Right kidney (tissue), 9 donors: ENCODE data around the gene KIF26B.
"Not testable (repeated sequence)": the region's sequence is repeated elsewhere in the genome, so short reads cannot be mapped to it uniquely, and the experiment has no call there.

Experiments
- DNase-seq: peaks from one replicate; pipeline ENCODE4 v3.0.0-alpha.2; 2016
- long read RNA-seq, 8 donors: transcript quantifications; one replicate each; lab custom pipeline, GENCODE V29; 2026

Gene KIF26B
- long read RNA-seq, donor 1, partial matches to known transcripts, result 16 of 16 reads
- long read RNA-seq, donor 1, other reads (novel, unspliced or antisense), result 0 of 16 reads
- long read RNA-seq, donor 2, partial matches to known transcripts, result 5 of 6 reads
- long read RNA-seq, donor 2, other reads (novel, unspliced or antisense), result 0 of 6 reads
- long read RNA-seq, donor 3, partial matches to known transcripts, result 6 of 7 reads
- long read RNA-seq, donor 3, other reads (novel, unspliced or antisense), result 0 of 7 reads
- long read RNA-seq, donor 4, partial matches to known transcripts, result 10 of 10 reads
- long read RNA-seq, donor 4, other reads (novel, unspliced or antisense), result 0 of 10 reads
- long read RNA-seq, donor 5, result 0 reads
- long read RNA-seq, donor 6, partial matches to known transcripts, result 47 of 52 reads
- long read RNA-seq, donor 6, other reads (novel, unspliced or antisense), result 5 of 52 reads
- long read RNA-seq, donor 7, partial matches to known transcripts, result 106 of 154 reads
- long read RNA-seq, donor 7, other reads (novel, unspliced or antisense), result 46 of 154 reads
- long read RNA-seq, donor 8, partial matches to known transcripts, result 12 of 13 reads
- long read RNA-seq, donor 8, other reads (novel, unspliced or antisense), result 0 of 13 reads

- DNase-seq, result peak; percentile 89
These were observed at the start of gene KIF26B for GRCh38 chr1:245154429-245155271. TSS of gene KIF26B (plus strand) at chr1:245154985. CDS start at chr1:245155425, 440 bp downstream.

- DNase-seq, result no peak
These were observed 49.7 kb upstream of the KIF26B start for GRCh38 chr1:245105042-245105441.

DNA sequence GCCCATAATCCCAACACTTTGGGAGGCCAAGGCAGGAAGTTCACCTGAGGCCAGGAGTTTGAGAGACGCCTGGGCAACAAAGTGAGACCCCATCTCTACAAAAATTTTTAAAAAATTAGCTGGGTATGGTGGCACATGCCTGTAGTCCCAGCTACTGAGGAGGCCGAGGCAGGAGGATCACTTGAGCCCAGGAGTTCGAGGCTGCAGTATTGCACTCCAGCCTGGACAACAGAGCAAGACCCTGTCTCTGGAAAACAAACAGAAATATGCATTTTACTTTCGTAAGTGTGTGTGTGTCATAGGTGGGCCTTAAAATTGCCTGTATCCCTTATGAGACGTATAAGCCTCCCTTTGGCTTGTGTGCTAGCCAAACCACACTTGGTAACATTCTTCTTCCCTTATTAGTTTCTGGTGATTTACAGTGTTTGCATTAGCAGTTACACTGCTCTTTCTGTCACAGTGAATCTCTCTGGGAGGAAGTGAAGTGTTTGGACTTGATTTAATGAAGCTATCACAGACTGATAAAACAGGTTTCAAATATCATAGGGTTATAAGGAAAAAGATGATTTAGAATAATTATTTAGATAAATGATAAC lies 48.9 kb upstream of the KIF26B start:
- DNase-seq, result no peak

DNA sequence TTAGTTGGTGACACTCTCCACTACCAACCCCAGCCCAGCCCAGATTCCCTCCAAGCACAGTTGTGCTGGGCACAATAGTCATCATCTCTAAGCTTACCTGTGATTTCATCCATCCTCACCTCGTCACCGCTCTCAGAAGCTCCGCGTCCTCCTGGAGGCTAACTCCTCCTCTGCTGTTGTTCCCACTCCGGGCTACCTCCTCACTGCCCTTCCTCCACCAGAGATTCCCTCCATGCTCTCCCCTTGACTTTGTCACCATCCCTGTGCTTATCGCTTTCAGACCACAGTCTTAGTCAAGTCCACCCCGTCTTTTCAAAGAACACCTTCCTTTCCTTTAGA lies 47.0 kb upstream of the KIF26B start:
- no peak for DNase-seq

GRCh38 chr1:245108246-245108645 lies 46.5 kb upstream of the KIF26B start:
- DNase-seq, result no peak

DNA sequence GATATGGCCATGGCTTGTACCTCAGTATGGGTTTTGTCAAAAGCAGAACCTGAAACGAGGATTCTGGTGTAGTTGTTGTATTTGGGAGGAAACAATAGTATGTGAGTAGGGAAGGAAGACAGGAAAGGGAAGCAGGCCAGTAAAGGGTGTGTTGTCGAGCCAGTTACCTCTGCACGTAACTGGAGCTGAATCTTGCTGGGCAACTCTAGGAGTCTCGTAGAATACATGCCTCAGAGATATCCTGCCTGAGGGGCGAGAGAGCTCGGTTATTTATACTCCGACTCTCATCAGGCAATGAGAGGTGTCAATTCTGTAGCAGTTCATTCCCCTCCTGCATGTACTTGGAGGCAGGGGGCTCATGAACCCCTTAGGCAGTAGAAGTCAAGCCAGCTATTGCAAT lies 45.9 kb upstream of the KIF26B start:
- DNase-seq, result no peak

GRCh38 chr1:245110406-245110805 lies 44.4 kb upstream of the KIF26B start:
- no peak for DNase-seq

DNA sequence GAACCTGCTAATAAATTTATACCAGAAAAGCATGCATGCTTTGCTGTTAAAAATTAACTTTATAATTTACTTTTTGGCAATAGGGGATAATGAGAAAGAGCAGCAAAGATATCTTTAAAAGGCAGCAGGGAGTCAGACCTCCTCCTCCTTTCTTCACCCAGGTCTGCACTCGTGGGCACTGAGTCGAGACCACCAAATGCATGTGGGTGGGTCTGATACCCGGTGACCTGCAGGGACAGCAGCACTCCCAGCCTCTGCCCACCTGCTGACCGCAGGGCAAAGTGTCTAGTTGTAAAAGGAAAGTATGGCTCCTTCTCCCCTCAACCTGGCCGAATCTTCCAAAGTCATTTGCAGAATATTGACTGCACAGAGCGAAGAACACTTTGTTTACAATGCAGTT lies 43.7 kb upstream of the KIF26B start:
- no peak for DNase-seq

GRCh38 chr1:245113649-245114048 lies 41.1 kb upstream of the KIF26B start:
- DNase-seq, result no peak

DNA sequence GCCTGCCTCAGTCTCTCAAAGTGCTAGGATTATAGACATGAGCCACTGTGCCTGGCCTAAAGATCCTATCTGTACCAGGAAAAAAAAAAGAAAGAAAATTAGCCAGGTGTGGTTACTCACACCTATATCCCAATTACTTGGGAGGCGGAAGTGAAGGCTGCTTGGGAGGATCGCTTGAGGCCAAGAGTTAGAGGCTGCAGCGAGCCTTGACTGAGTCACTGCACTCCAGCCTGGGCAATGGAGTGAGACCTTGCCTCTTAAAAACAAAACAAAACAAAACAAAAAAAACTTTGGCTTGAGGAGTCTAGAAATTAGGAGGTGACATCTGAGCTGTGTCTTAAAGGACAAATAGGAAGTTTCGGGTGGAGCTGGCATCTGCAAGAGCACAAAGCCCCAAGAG lies 38.7 kb upstream of the KIF26B start:
- no peak for DNase-seq

GRCh38 chr1:245116751-245117150 lies 38.0 kb upstream of the KIF26B start:
- DNase-seq, result no peak

- DNase-seq, result no peak
These were observed 36.7 kb upstream of the KIF26B start for GRCh38 chr1:245118066-245118465.

GRCh38 chr1:245118806-245119205 lies 36.0 kb upstream of the KIF26B start:
- DNase-seq, result no peak

GRCh38 chr1:245121523-245121922 lies 33.3 kb upstream of the KIF26B start:
- DNase-seq, result no peak

DNA sequence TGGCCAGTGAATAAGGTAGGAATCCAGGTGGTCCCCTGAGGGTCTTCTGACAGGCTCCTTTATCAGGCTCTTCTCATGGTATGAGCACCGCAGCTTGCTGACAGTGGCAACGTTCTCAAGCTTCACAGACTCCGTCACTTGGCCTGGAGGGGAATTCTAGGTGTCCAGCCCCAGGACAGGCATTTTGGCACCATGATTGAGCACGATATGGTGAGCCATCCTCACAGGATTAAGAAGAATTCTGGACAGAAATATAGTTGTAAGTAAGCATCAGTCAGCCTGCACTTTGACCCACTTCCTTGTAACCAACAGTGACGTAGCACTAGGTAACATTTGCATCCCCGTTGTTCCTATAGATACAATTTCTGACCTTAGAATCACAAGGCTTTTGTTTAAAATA lies 30.5 kb upstream of the KIF26B start:
- no peak for DNase-seq

GRCh38 chr1:245124644-245125043 lies 30.1 kb upstream of the KIF26B start:
- DNase-seq, result no peak

- no peak for DNase-seq
These were observed 28.3 kb upstream of the KIF26B start for GRCh38 chr1:245126530-245126929.

DNA sequence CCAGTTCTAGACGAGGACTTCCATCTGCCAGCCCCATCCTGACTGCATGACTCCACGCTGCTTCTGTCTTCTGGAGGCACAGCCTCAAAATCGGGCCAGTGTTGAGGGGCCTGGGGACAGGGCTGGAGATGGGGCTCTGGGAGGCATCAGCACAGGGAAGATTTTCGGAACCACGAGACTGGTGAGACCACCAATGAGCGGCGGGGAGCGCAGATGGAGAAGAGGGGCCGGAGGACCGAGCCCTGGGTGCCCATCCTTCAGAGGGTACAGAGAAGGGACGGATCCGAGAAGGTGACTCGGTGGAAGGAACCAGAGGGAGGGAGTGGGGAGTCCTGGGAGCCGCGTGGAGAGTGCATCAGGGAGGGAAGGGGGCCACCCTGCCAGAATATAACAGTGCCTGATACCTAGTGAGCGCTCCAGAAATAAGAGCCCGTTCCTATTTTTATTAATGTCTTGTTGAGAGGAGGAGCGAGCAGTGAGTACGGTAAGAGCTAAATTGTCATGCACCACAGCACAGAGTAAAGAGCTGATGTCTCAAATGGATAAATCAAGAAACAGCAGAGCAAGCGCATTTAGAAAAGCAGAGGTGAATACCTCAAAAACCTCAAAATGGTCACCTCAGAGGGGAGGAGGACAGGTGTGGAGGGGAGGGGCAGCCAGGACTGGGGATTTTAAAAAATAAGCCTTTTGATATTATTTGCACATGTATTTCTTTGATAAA lies 26.2 kb upstream of the KIF26B start:
- no peak for DNase-seq

DNA sequence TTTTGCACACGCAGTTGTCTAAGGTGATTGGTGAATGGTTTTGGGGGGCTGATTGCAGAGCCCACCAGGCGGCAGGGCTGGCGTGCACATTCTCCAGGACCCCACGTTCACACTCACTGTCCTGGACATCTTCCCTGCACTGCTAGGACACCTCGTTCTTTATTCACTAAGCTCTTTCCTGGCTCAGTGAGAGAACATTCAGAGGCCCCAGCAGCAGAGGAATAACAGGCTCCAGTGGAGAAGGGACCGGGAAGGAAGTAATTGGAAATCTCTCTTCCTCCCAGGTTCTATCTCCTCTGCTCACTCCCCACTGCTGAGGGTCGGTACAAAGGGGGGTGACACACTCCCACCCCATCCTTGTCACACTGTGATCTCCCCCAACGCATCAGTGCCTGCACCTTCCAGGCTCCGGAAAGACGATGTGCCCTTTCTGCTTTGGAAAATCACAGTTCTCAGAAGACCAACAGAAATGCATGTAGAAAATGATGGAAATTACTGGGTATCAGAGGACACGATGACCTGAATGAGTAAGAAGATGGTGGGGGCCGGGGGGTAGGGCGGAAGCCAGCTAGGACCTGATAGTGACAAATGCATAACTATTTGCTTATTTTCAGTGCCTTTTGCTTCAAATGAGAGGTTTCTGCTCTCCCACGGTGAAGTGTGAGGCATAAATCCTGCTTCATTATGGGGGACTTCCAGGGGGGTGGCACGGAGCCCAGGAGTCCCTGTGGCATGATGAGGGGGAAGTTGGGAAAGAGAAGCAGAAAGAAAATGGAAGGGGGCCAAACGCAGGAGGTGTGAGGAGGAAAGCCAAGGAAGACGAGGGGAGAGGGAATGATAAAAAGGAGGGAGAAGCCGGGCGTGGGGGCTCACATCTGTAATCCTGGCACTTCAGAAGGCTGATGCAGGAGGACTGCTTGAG lies 25.2 kb upstream of the KIF26B start:
- no peak for DNase-seq

GRCh38 chr1:245130281-245131025 lies 24.3 kb upstream of the KIF26B start:
- DNase-seq, result not testable (repeated sequence)
